NCI-H526 treated with DMSO at 0.1 percent for 48 hours (cell line): ENCODE measurements around the gene MED26.

Experiments used
- DNase-seq: peaks from one replicate; lab custom pipeline; 2025; lab: John Stamatoyannopoulos, UW

Gene MED26

GRCh38 chr19:16537111-16537510 lies 90.9 kb downstream of the MED26 start:
- DNase-seq: no peak

- DNase-seq: no peak
These were observed 91.9 kb downstream of the MED26 start for GRCh38 chr19:16536130-16536529.

GRCh38 chr19:16535381-16535780 lies 92.6 kb downstream of the MED26 start:
- DNase-seq: no peak

GRCh38 chr19:16532440-16533234 lies 95.4 kb downstream of the MED26 start:
- DNase-seq: no peak

- DNase-seq: no peak
These were observed 96.7 kb downstream of the MED26 start for GRCh38 chr19:16531380-16531669.

- DNase-seq: no peak
These were observed 97.2 kb downstream of the MED26 start for GRCh38 chr19:16530540-16531379.

- DNase-seq: no peak
These were observed 98.4 kb downstream of the MED26 start for GRCh38 chr19:16529466-16530144.

- no peak for DNase-seq
These were observed 100.0 kb downstream of the MED26 start for GRCh38 chr19:16527971-16528521.

- DNase-seq: no peak
These were observed 100.6 kb downstream of the MED26 start for GRCh38 chr19:16527334-16527935.

- DNase-seq: no peak
These were observed 102.1 kb downstream of the MED26 start for GRCh38 chr19:16525751-16526481.

GRCh38 chr19:16524991-16525734 lies 102.8 kb downstream of the MED26 start:
- DNase-seq: no peak
